Nucleus accumbens (tissue), 56 donors: Measurements from ENCODE around the gene SAMD4B.

Experiments used
- DNase-seq, 56 donors: peaks; one replicate each; lab custom pipeline; 2025; lab: John Stamatoyannopoulos, UW

The SAMD4B gene

GRCh38 chr19:39416152-39417120, 74.2 kb downstream of the SAMD4B start:
- DNase-seq, result no peak

GRCh38 chr19:39417463-39418181, 75.4 kb downstream of the SAMD4B start:
- DNase-seq, result no peak

- no peak for DNase-seq
Observed at GRCh38 chr19:39419003-39419402, 76.8 kb downstream of the SAMD4B start.

- no peak for DNase-seq
Observed at GRCh38 chr19:39420769-39421168, 78.5 kb downstream of the SAMD4B start.

- no peak for DNase-seq
Observed at GRCh38 chr19:39422020-39422419, 79.8 kb downstream of the SAMD4B start.

- DNase-seq, result no peak
Observed at GRCh38 chr19:39423258-39424086, 81.3 kb downstream of the SAMD4B start.

- DNase-seq, result no peak
Observed at GRCh38 chr19:39424934-39425333, 82.7 kb downstream of the SAMD4B start.

GRCh38 chr19:39425744-39426143, 83.5 kb downstream of the SAMD4B start:
- no peak for DNase-seq

- DNase-seq, result no peak
Observed at GRCh38 chr19:39426170-39426569, 83.9 kb downstream of the SAMD4B start.

- DNase-seq, result no peak
Observed at GRCh38 chr19:39427707-39428106, 85.5 kb downstream of the SAMD4B start.

GRCh38 chr19:39428283-39429112, 86.3 kb downstream of the SAMD4B start:
- no peak for DNase-seq

GRCh38 chr19:39430675-39431593, 88.7 kb downstream of the SAMD4B start:
- DNase-seq, result peak in 2 of 56 donors; percentile 6 to 13

- no peak for DNase-seq
Observed at GRCh38 chr19:39432677-39433025, 90.4 kb downstream of the SAMD4B start.

GRCh38 chr19:39433480-39434079, 91.4 kb downstream of the SAMD4B start:
- no peak for DNase-seq

- no peak for DNase-seq
Observed at GRCh38 chr19:39434123-39435076, 92.2 kb downstream of the SAMD4B start.
